Upper lobe of left lung (tissue), 4 donors: ENCODE measurements around the gene DLGAP1.

ENCODE experiments used
- EP300 ChIP-seq, 4 donors: sonication (generic); formaldehyde crosslinking; IDR thresholded peaks; one replicate each; pipeline ENCODE4 v1.5.1; 2017; ENCODE audit warnings: antibody characterized with exemption in 4 of 4, control low read depth in 2 of 4
- POLR2A ChIP-seq, 4 donors: fragments of 450-650 bp; IDR thresholded peaks; one replicate each; pipeline ENCODE4 v1.5.1; 2016 to 2017; ENCODE audit warnings: antibody characterized with exemption in 4 of 4, mild to moderate bottlenecking in 2 of 4

DNA sequence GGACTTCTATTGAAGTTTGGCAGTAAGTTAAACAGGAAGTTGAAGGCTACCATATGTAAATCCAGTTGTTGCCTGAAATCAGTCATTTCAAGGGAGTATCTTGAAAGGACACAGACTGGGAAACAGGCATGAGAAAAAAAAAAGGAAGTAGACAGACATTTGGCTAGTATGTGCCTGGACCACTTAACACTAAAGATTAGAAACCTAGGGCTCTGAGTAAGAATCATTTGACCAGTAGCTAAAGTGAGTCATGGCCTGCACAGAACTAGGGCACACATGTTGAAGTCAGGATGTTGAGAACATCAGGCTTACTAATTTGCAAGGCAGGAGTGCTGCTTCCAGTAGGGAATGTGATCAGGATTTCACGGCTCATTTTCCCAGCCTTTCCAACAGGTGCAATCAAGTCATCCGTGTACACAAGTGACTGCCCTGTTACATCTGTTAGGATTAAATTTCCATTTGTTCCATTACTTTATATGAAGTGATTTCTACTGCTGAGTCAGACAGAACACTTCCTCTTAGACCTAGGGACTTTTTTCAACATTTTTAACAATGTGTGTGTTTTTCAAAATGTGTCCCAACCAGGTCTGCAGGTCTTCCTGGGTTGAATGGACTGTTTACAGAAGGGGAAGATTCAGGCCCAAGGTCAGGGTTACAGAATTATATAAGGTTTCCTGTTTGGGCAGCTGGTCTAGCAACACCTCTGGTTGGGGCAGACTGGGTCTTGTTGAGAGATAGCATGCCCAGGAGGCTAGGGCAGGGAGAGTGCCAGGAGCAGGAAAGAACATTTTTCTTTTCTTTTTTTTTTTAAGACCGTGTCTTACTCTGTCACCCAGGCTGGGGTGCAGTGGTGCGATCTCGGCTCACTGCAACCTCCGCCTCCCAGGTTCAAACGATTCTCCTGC lies 859.5 kb downstream of the DLGAP1 start:
- peak in 2 of 4 donors; percentile 32 for TF ChIP-seq POLR2A (IDR thresholded peaks at IDR 0.05)
- peak in 3 of 4 donors; percentile 9 to 88 (median 17) for TF ChIP-seq EP300 (IDR thresholded peaks at IDR 0.05)
